ENCODE measurements around the gene ADCYAP1. TPM values are rescaled to one million over a fixed set of nuclear protein-coding genes. Genes with fewer than 3 reads are reported as not detected.

Gene ADCYAP1
- polyA plus RNA-seq, 1 of the 3 experiments (the other 2 are of a cell fraction), result not detected

- ChIA-PET CTCF (interaction anchor here (1.0 kb wide), 1 partner anchor 8 kb away, joined by 3 read pairs; no protein-coding TSS in a partner anchor), POLR2A (no interaction called here)
- Histone ChIP-seq H4K20me1 (ENCODE audit: insufficient read depth) (no peaks in the 10 kb centered on the region), H2AFZ (ENCODE audit: low read depth) (no peak overlapping the region), H3F3A (replicated peaks; ENCODE audit: insufficient read depth) (no peaks in the 10 kb centered on the region), H3K9me2 (no peaks in the 10 kb centered on the region), H3K27ac (ENCODE audit: low read depth in 2 of 2, low read length in 1 of 2) (no peak overlapping the region), H3K36me3 (replicated peaks in 1 of 2; ENCODE audit: control insufficient read depth in 1 of 2, insufficient read depth in 2 of 2, low read length in 1 of 2) (no peaks in the 10 kb centered on the region), H3K4me1 (ENCODE audit: control insufficient read depth in 1 of 2, insufficient read depth in 2 of 2, low read depth in 1 of 2, low read length in 1 of 2) (no peaks in the 10 kb centered on the region), H3K4me3 (ENCODE audit: low read depth in 2 of 2, low read length in 1 of 2) (no peak overlapping the region), H3K79me2 (ENCODE audit: insufficient read depth) (no peaks in the 10 kb centered on the region), H3K9ac (no peak overlapping the region), H3K27me3 (ENCODE audit: insufficient read depth) (no peaks in the 10 kb centered on the region; the same call in 1 of the 2 replicates), H3K4me2 (no peak overlapping the region), H3K9me3 (no peaks in the 10 kb centered on the region)
- TF ChIP-seq ELF1 (IDR thresholded peaks at IDR 0.05) (no peak), SMC3 (IDR thresholded peaks at IDR 0.05; ENCODE audit: low read depth, low read length) (no peak), RAD21 (IDR thresholded peaks at IDR 0.05; ENCODE audit: low read length) (no peak), NRF1 (IDR thresholded peaks at IDR 0.05; ENCODE audit: low read depth, low read length) (no peak), RXRA (IDR thresholded peaks at IDR 0.05; ENCODE audit: borderline replicate concordance, low read depth) (no peak), EZH2phosphoT487 (IDR thresholded peaks at IDR 0.05; ENCODE audit: borderline replicate concordance, low read depth) (no peak), FOSL2 (IDR thresholded peaks at IDR 0.05; ENCODE audit: borderline replicate concordance, low read depth) (no peak), GABPA (IDR thresholded peaks at IDR 0.05; ENCODE audit: low read depth) (no peak)
- DNase-seq, result no peak
- WGBS (ENCODE audit: low lambda C conversion rate), result 3% methylated on average over 2 of the region's 2 CpGs
Observed at GRCh38 chr18:941331-941730, 36.7 kb downstream of the ADCYAP1 start.

GRCh38 chr18:944440-944839, 39.8 kb downstream of the ADCYAP1 start:
- ChIA-PET CTCF (interaction anchor here (3.4 kb wide), 1 partner anchor 17 kb away, joined by 11 read pairs; no protein-coding TSS in a partner anchor), POLR2A (no interaction called here)
- no peak overlapping the region for H3K27ac ChIP-seq (ENCODE audit: low read depth in 2 of 2, low read length in 1 of 2)
- H3K4me1 ChIP-seq (ENCODE audit: control insufficient read depth in 1 of 2, insufficient read depth in 2 of 2, low read depth in 1 of 2, low read length in 1 of 2), result no peaks in the 10 kb centered on the region
- TF ChIP-seq CHD2 (IDR thresholded peaks at IDR 0.05; ENCODE audit: low read length, partially characterized antibody) (no peak), YY1 (IDR thresholded peaks at IDR 0.05; ENCODE audit: low read depth) (no peak), RCOR1 (IDR thresholded peaks at IDR 0.05; ENCODE audit: low read length) (no peak)
- no peaks in the 10 kb centered on the region for H4K20me1 ChIP-seq (ENCODE audit: insufficient read depth)
- DNase-seq, result no peak
- no peaks in the 10 kb centered on the region for H3F3A ChIP-seq (replicated peaks; ENCODE audit: insufficient read depth)
- 0% methylated on average over 1 of the region's 1 CpG for WGBS (ENCODE audit: low lambda C conversion rate)
- H3K4me2 ChIP-seq, result no peak overlapping the region
- no peak overlapping the region for H3K9ac ChIP-seq
- no peaks in the 10 kb centered on the region for H3K9me3 ChIP-seq
- H3K9me2 ChIP-seq, result no peaks in the 10 kb centered on the region
- H3K4me3 ChIP-seq (ENCODE audit: low read depth in 2 of 2, low read length in 1 of 2), result no peak overlapping the region
- no peak overlapping the region for H2AFZ ChIP-seq (ENCODE audit: low read depth)
- H3K27me3 ChIP-seq (ENCODE audit: insufficient read depth), result no peaks in the 10 kb centered on the region; the same call in 1 of the 2 replicates
- no peaks in the 10 kb centered on the region for H3K36me3 ChIP-seq (replicated peaks in 1 of 2; ENCODE audit: control insufficient read depth in 1 of 2, insufficient read depth in 2 of 2, low read length in 1 of 2)
- H3K79me2 ChIP-seq (ENCODE audit: insufficient read depth), result no peaks in the 10 kb centered on the region

GRCh38 chr18:949724-950631, 45.3 kb downstream of the ADCYAP1 start:
- 11% methylated on average over 7 of the region's 9 CpGs for WGBS (ENCODE audit: low lambda C conversion rate)
- DNase-seq, result no peak
- Histone ChIP-seq H3K4me3 (ENCODE audit: low read depth in 2 of 2, low read length in 1 of 2) (no peak overlapping the region), H3K27ac (ENCODE audit: low read depth in 2 of 2, low read length in 1 of 2) (no peak overlapping the region), H3F3A (replicated peaks; ENCODE audit: insufficient read depth) (no peaks in the 10 kb centered on the region), H3K4me1 (ENCODE audit: control insufficient read depth in 1 of 2, insufficient read depth in 2 of 2, low read depth in 1 of 2, low read length in 1 of 2) (no peaks in the 10 kb centered on the region), H4K20me1 (ENCODE audit: insufficient read depth) (no peaks in the 10 kb centered on the region), H3K9ac (no peak overlapping the region), H3K79me2 (ENCODE audit: insufficient read depth) (no peaks in the 10 kb centered on the region), H3K36me3 (replicated peaks in 1 of 2; ENCODE audit: control insufficient read depth in 1 of 2, insufficient read depth in 2 of 2, low read length in 1 of 2) (no peaks in the 10 kb centered on the region), H3K27me3 (ENCODE audit: insufficient read depth) (no peaks in the 10 kb centered on the region), H3K9me2 (no peaks in the 10 kb centered on the region), H2AFZ (ENCODE audit: low read depth) (no peak overlapping the region), H3K4me2 (no peak overlapping the region), H3K9me3 (no peaks in the 10 kb centered on the region)
- POLR2A ChIA-PET, result no interaction called here
- TF ChIP-seq SIN3A (IDR thresholded peaks at IDR 0.05; ENCODE audit: borderline replicate concordance, low read depth, low read length), result no peak
- TF ChIP-seq NRF1 (IDR thresholded peaks at IDR 0.05; ENCODE audit: low read depth, low read length), result no peak
- TF ChIP-seq RAD21 (IDR thresholded peaks at IDR 0.05; ENCODE audit: low read length), result no peak
- TF ChIP-seq ZBTB33 (IDR thresholded peaks at IDR 0.05; ENCODE audit: borderline replicate concordance, low read depth), result no peak
- no peak for TF ChIP-seq TCF12 (IDR thresholded peaks at IDR 0.05)
- no peak for TF ChIP-seq TAF1 (IDR thresholded peaks at IDR 0.05; ENCODE audit: borderline replicate concordance, low read depth, low read length)
- TF ChIP-seq GATA2 (CRISPR knock-in tag; IDR thresholded peaks at IDR 0.05), result no peak
- TF ChIP-seq EP300 (IDR thresholded peaks at IDR 0.05; ENCODE audit: borderline replicate concordance in 1 of 2, low read depth in 1 of 2, low read length in 1 of 2), result no peak
- TF ChIP-seq POLR2AphosphoS5 (IDR thresholded peaks at IDR 0.05; ENCODE audit: low read depth, low read length), result no peak
- CTCF ChIA-PET, result interaction anchor here (2.4 kb wide), 1 partner anchor 12 kb away, joined by 10 read pairs; no protein-coding TSS in a partner anchor

All from SK-N-SH (cell line).